ENCODE data around the gene LGSN. TPM values are rescaled to one million over a fixed set of nuclear protein-coding genes. Genes with fewer than 3 reads are reported as not detected.
"Not testable (repeated sequence)": the region's sequence is repeated elsewhere in the genome, so short reads cannot be mapped to it uniquely, and the experiment has no call there.

Gene LGSN
- total RNA-seq: 4.1 and 6.1 TPM in 2 replicates
- 0.73 and 2.6 TPM in 2 replicates for polyA plus RNA-seq

GRCh38 chr6:63319939-63320338, at the start of gene LGSN:
Gene LGSN (minus strand): TSS chr6:63319983. CDS start chr6:63319943, 40 bp downstream.
- no peak within 1 kb of the TSS for H3K4me3 ChIP-seq
- TF ChIP-seq CTCF (IDR thresholded peaks at IDR 0.05; ENCODE audit: poor library complexity) (no peak), EZH2 (IDR thresholded peaks at IDR 0.05; ENCODE audit: borderline replicate concordance) (no peak), EZH2phosphoT487 (IDR thresholded peaks at IDR 0.05; ENCODE audit: low read depth, severe bottlenecking, unreplicated experiment) (no peak)
- WGBS (ENCODE audit: low lambda C conversion rate, missing lambda C conversion rate): 72% methylated on average over 4 of the region's 4 CpGs
- H3K9me2 ChIP-seq (replicated peaks; ENCODE audit: insufficient read depth): no peaks in the 10 kb centered on the region
- H3K4me2 ChIP-seq: no peak within 1 kb of the TSS
- H2AFZ ChIP-seq: no peak within 1 kb of the TSS
- no peaks in the 10 kb centered on the region for H3K79me2 ChIP-seq
- no peaks in the 10 kb centered on the region for H3K36me3 ChIP-seq (replicated peaks; ENCODE audit: insufficient read depth, low read depth)
- H4K20me1 ChIP-seq (ENCODE audit: insufficient read depth, poor library complexity, severe bottlenecking): no peaks in the 10 kb centered on the region
- no peaks in the 10 kb centered on the region for H3K9me3 ChIP-seq (ENCODE audit: low read depth)
- no peak within 1 kb of the TSS for H3K27ac ChIP-seq
- H3K4me1 ChIP-seq (ENCODE audit: insufficient read depth): no peaks in the 10 kb centered on the region
- no peaks in the 10 kb centered on the region for H3K27me3 ChIP-seq
- DNase-seq (ENCODE audit: low spot score): no peak

GRCh38 chr6:63368347-63368746, 48.6 kb upstream of the LGSN start:
- 50% methylated on average over 7 of the region's 7 CpGs for WGBS (ENCODE audit: low lambda C conversion rate, missing lambda C conversion rate)
- H3K27ac ChIP-seq: no peak overlapping the region
- no peak for TF ChIP-seq EZH2phosphoT487 (IDR thresholded peaks at IDR 0.05; ENCODE audit: low read depth, severe bottlenecking, unreplicated experiment)
- TF ChIP-seq CTCF (IDR thresholded peaks at IDR 0.05; ENCODE audit: poor library complexity): no peak
- no peak for TF ChIP-seq EZH2 (IDR thresholded peaks at IDR 0.05; ENCODE audit: borderline replicate concordance)
- H3K4me1 ChIP-seq (ENCODE audit: insufficient read depth): peaks cover 6% of the 10 kb centered on the region
- H2AFZ ChIP-seq: no peak overlapping the region
- H3K79me2 ChIP-seq: no peaks in the 10 kb centered on the region
- H3K4me2 ChIP-seq: no peak overlapping the region
- no peak for DNase-seq (ENCODE audit: low spot score)
- no peaks in the 10 kb centered on the region for H4K20me1 ChIP-seq (ENCODE audit: insufficient read depth, poor library complexity, severe bottlenecking)
- H3K36me3 ChIP-seq (replicated peaks; ENCODE audit: insufficient read depth, low read depth): no peaks in the 10 kb centered on the region
- H3K9me2 ChIP-seq (replicated peaks; ENCODE audit: insufficient read depth): no peaks in the 10 kb centered on the region
- H3K9me3 ChIP-seq (ENCODE audit: low read depth): no peaks in the 10 kb centered on the region
- H3K4me3 ChIP-seq: no peak overlapping the region
- no peaks in the 10 kb centered on the region for H3K27me3 ChIP-seq

GRCh38 chr6:63362500-63363120, 42.8 kb upstream of the LGSN start:
- not testable (repeated sequence) for H3K4me2 ChIP-seq; H3K4me1 ChIP-seq (ENCODE audit: insufficient read depth); H3K36me3 ChIP-seq (replicated peaks; ENCODE audit: insufficient read depth, low read depth); H3K4me3 ChIP-seq; H4K20me1 ChIP-seq (ENCODE audit: insufficient read depth, poor library complexity, severe bottlenecking); H3K79me2 ChIP-seq; H3K27me3 ChIP-seq; H3K27ac ChIP-seq; H3K9me3 ChIP-seq (ENCODE audit: low read depth); H2AFZ ChIP-seq; H3K9me2 ChIP-seq (replicated peaks; ENCODE audit: insufficient read depth); DNase-seq (ENCODE audit: low spot score)
- 76% methylated on average over 10 of the region's 10 CpGs for WGBS (ENCODE audit: low lambda C conversion rate, missing lambda C conversion rate)

GRCh38 chr6:63357384-63357783, 37.6 kb upstream of the LGSN start:
- not testable (repeated sequence) for H3K36me3 ChIP-seq (replicated peaks; ENCODE audit: insufficient read depth, low read depth); H3K9me2 ChIP-seq (replicated peaks; ENCODE audit: insufficient read depth); H3K79me2 ChIP-seq; H3K4me1 ChIP-seq (ENCODE audit: insufficient read depth); H3K4me3 ChIP-seq; H3K4me2 ChIP-seq; H2AFZ ChIP-seq; H3K9me3 ChIP-seq (ENCODE audit: low read depth); H4K20me1 ChIP-seq (ENCODE audit: insufficient read depth, poor library complexity, severe bottlenecking); H3K27me3 ChIP-seq; H3K27ac ChIP-seq; DNase-seq (ENCODE audit: low spot score)
- WGBS (ENCODE audit: low lambda C conversion rate, missing lambda C conversion rate): 88% methylated on average over 3 of the region's 3 CpGs
